ENCODE measurements around the gene GHDC. TPM values are rescaled to one million over a fixed set of nuclear protein-coding genes. Genes with fewer than 3 reads are reported as not detected.

Gene GHDC
- total and polyA plus RNA-seq, 2 of the 8 experiments (the other 6 are each of a cell fraction or from before 2014, with no cell fraction given), result 7.4 to 8.1 TPM

DNA sequence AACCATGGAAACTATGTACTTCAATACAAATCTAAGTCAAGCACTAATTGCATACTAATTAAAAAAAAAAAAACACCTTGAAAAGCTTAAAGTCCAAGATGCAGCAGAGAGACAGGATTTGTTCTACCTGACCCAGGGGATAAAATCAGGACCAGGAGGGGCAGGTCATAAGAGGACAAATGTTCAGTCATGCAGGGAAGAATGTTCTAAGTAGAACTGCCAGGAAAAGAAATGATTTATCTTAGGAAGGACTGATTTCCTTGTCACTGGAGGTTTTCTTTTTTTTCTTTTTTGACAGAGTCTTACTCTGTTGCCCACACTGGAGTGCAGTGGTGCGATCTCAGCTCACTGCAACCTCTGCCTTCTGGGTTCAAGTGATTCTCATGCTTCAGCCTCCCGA, 9.1 kb upstream of the GHDC start:
- ChIA-PET CTCF (ENCODE audit: partially characterized antibody) (interaction anchor here (1.8 to 2.3 kb wide), 3 partner anchors 13 to 19 kb away, joined by 3 to 7 read pairs (median 4); no protein-coding TSS in a partner anchor), POLR2A (ENCODE audit: partially characterized antibody) (no interaction called here)
- Histone ChIP-seq H3K4me1 (replicated peaks in 1 of 4; ENCODE audit: control insufficient read depth in 3 of 4, insufficient read depth in 4 of 4, low read length in 3 of 4) (no peaks in the 10 kb centered on the region), H3K23me2 (ENCODE audit: low read depth, low read length) (no peaks in the 10 kb centered on the region), H3K27me3 (replicated peaks in 1 of 4; ENCODE audit: control insufficient read depth in 3 of 4, extremely low read depth in 1 of 4, insufficient read depth in 3 of 4, low read length in 3 of 4) (no peaks in the 10 kb centered on the region), H3K18ac (ENCODE audit: extremely low read depth, low read length) (no peak overlapping the region), H3K27ac (ENCODE audit: low read depth, low read length) (no peak overlapping the region), H2BK20ac (ENCODE audit: low read length) (no peak overlapping the region), H3K4ac (replicated peaks; ENCODE audit: insufficient read length, low read depth, low read length) (no peak overlapping the region), H3K4me3 (ENCODE audit: extremely low read depth in 1 of 4, insufficient read depth in 2 of 4, low read depth in 3 of 4, low read length in 4 of 4) (no peak overlapping the region), H4K20me1 (replicated peaks in 1 of 2; ENCODE audit: control insufficient read depth in 1 of 2, insufficient read depth in 2 of 2, low read length in 2 of 2) (no peaks in the 10 kb centered on the region), H3K14ac (ENCODE audit: insufficient read length) (no peak overlapping the region), H2BK15ac (ENCODE audit: low read length) (no peak overlapping the region), H2BK5ac (ENCODE audit: low read depth, low read length) (no peak overlapping the region), H3K9ac (replicated peaks in 1 of 4; ENCODE audit: extremely low read depth in 1 of 4, low read depth in 3 of 4, low read length in 3 of 4) (no peak overlapping the region), H4K91ac (replicated peaks; ENCODE audit: insufficient read length, low read length) (no peak overlapping the region), H3K9me3 (ENCODE audit: insufficient read depth in 2 of 2, low read depth in 1 of 2, low read length in 1 of 2) (no peaks in the 10 kb centered on the region), H4K5ac (ENCODE audit: insufficient read length, low read depth, low read length) (no peak overlapping the region), H3K79me2 (ENCODE audit: control insufficient read depth in 1 of 2, insufficient read depth in 2 of 2, low read length in 2 of 2) (no peaks in the 10 kb centered on the region), H4K8ac (ENCODE audit: extremely low read depth, insufficient read depth, low read length) (no peak overlapping the region), H3K56ac (replicated peaks; ENCODE audit: insufficient read length, low read depth, low read length) (no peak overlapping the region), H3K4me2 (ENCODE audit: insufficient read depth in 1 of 2, low read depth in 2 of 2, low read length in 2 of 2) (no peak overlapping the region), H3K36me3 (ENCODE audit: control insufficient read depth in 2 of 4, insufficient read depth in 4 of 4, low read length in 3 of 4) (peaks cover 0 to 24% (median 8%) of the 10 kb centered on the region in 4 experiments; a peak in 6 of 8 replicates), H2AK5ac (ENCODE audit: low read depth, low read length) (no peak overlapping the region), H2AFZ (ENCODE audit: low read length) (no peak overlapping the region), H2BK12ac (ENCODE audit: low read depth, low read length) (no peak overlapping the region), H3K23ac (ENCODE audit: insufficient read length) (no peak overlapping the region), H2BK120ac (replicated peaks; ENCODE audit: low read depth, low read length) (no peak overlapping the region), H3K79me1 (ENCODE audit: low read depth, low read length) (no peaks in the 10 kb centered on the region)
- DNase-seq (ENCODE audit: low read depth in 1 of 2, low spot score in 2 of 2), result no peak
- 93% methylated on average over 2 of the region's 2 CpGs; no CpG with 5 or more reads in 1 of the 2 experiments for WGBS, 2 experiments (ENCODE audit: extremely low coverage in 1 of 2, insufficient coverage in 1 of 2, insufficient read length in 1 of 2, insufficient replicate concordance in 2 of 2, low coverage in 1 of 2, low lambda C conversion rate in 2 of 2, missing lambda C conversion rate in 1 of 2)
- no peak for FAIRE-seq
- TF ChIP-seq, protein P1, sequence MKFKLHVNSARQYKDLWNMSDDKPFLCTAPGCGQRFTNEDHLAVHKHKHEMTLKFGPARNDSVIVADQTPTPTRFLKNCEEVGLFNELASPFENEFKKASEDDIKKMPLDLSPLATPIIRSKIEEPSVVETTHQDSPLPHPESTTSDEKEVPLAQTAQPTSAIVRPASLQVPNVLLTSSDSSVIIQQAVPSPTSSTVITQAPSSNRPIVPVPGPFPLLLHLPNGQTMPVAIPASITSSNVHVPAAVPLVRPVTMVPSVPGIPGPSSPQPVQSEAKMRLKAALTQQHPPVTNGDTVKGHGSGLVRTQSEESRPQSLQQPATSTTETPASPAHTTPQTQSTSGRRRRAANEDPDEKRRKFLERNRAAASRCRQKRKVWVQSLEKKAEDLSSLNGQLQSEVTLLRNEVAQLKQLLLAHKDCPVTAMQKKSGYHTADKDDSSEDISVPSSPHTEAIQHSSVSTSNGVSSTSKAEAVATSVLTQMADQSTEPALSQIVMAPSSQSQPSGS (IDR thresholded peaks at IDR 0.05; ENCODE audit: low read length), result no peak
- TF ChIP-seq NRF1 (IDR thresholded peaks at IDR 0.05; ENCODE audit: low read depth, low read length) (no peak), TAF1 (IDR thresholded peaks at IDR 0.05; ENCODE audit: low read depth, low read length) (no peak), RXRA (IDR thresholded peaks at IDR 0.05; ENCODE audit: insufficient read depth, low read depth, low read length) (no peak), SP2 (IDR thresholded peaks at IDR 0.05; ENCODE audit: low read length) (no peak), EP300 (IDR thresholded peaks at IDR 0.05; ENCODE audit: borderline replicate concordance in 1 of 2, low read depth in 2 of 2, low read length in 2 of 2) (no peak), MAFK (IDR thresholded peaks at IDR 0.05; ENCODE audit: low read depth, low read length) (no peak), EGR1 (IDR thresholded peaks at IDR 0.05; ENCODE audit: borderline replicate concordance, low read depth, low read length) (no peak), JUND (IDR thresholded peaks at IDR 0.05; ENCODE audit: low read length) (no peak), RNF2 (IDR thresholded peaks at IDR 0.05; ENCODE audit: borderline replicate concordance, low read depth, low read length, missing control alignments, poor library complexity, severe bottlenecking) (no peak), SUZ12 (IDR thresholded peaks at IDR 0.05; ENCODE audit: low read length) (no peak), HDAC2 (IDR thresholded peaks at IDR 0.05; ENCODE audit: borderline replicate concordance in 1 of 2, low read depth in 2 of 2, low read length in 2 of 2) (no peak)
